Natural killer cell (primary cell): Measurements from ENCODE around the gene PLCD1. TPM values are rescaled to one million over a fixed set of nuclear protein-coding genes. Genes with fewer than 3 reads are reported as not detected.
A peak's percentile ranks its signal among the peaks of the same experiment; 100 is the strongest.
"Not testable (repeated sequence)": the region's sequence is repeated elsewhere in the genome, so short reads cannot be mapped to it uniquely, and the experiment has no call there.

Experiments
- ATAC-seq, 3 donors: fragments of 150-1000 bp in 2 of 3; fragments of 200-7000 bp in 1 of 3; cut with Tn5 transposase; 1 replicate in 1 of 3; 2 replicates in 2 of 3; pipeline ENCODE4 v1.10.0; 2021; ENCODE audit warnings: mild to moderate bottlenecking in 2 of 3, moderate library complexity in 2 of 3
- DNase-seq, 2 donors: peaks; one replicate each; pipeline versions ENCODE4 v3.0.0 to v3.0.0-alpha.2; 2013 to 2021; ENCODE audit warnings: mixed read lengths in 1 of 2
- H3K27ac ChIP-seq: one replicate; pipeline ENCODE4 v1.5.1; 2013; ENCODE audit warnings: mild to moderate bottlenecking, low read length
- H3K27me3 ChIP-seq: one replicate; pipeline ENCODE4 v1.6.1; 2013; ENCODE audit warnings: low read length; ENCODE audit not compliant: control insufficient read depth, insufficient read depth
- H3K36me3 ChIP-seq: one replicate; pipeline ENCODE4 v1.6.1; 2013; ENCODE audit warnings: low read length; ENCODE audit not compliant: control insufficient read depth, insufficient read depth
- H3K4me1 ChIP-seq: one replicate; pipeline ENCODE4 v1.6.1; 2013; ENCODE audit warnings: low read length; ENCODE audit not compliant: control insufficient read depth, insufficient read depth
- H3K4me3 ChIP-seq: one replicate; pipeline ENCODE4 v1.5.1; 2013; ENCODE audit warnings: low read length
- H3K9me3 ChIP-seq: one replicate; pipeline ENCODE4 v1.6.1; 2013; ENCODE audit warnings: low read length; ENCODE audit not compliant: control insufficient read depth, insufficient read depth
- H3K27ac Mint-ChIP-seq, 2 donors: one replicate each; pipeline ENCODE4 v1.8.0; 2022; ENCODE audit warnings: mild to moderate bottlenecking in 2 of 2, mixed read lengths in 2 of 2, moderate library complexity in 1 of 2
- H3K27me3 Mint-ChIP-seq, 2 donors: one replicate each; pipeline ENCODE4 v1.8.0; 2022; ENCODE audit warnings: low read depth in 2 of 2, mixed read lengths in 2 of 2
- H3K36me3 Mint-ChIP-seq: one replicate; pipeline ENCODE4 v1.8.0; 2022; ENCODE audit warnings: mixed read lengths
- H3K4me1 Mint-ChIP-seq, 2 donors: one replicate each; pipeline ENCODE4 v1.8.0; 2022; ENCODE audit warnings: mixed read lengths in 2 of 2
- H3K4me3 Mint-ChIP-seq: one replicate; pipeline ENCODE4 v1.8.0; 2022; ENCODE audit warnings: mild to moderate bottlenecking, moderate library complexity, mixed read lengths
- H3K9me3 Mint-ChIP-seq, 2 donors: one replicate each; pipeline ENCODE4 v1.8.0; 2022; ENCODE audit warnings: mixed read lengths in 2 of 2
- CTCF ChIP-seq: fragments of 200-600 bp; IDR thresholded peaks from one replicate; pipeline ENCODE4 v1.8.0; 2022; ENCODE audit warnings: antibody characterized with exemption
- WGBS: methylation state at CpG from one replicate; pipeline ENCODE4 v1.1.7; 2013; ENCODE audit warnings: missing lambda C conversion rate; ENCODE audit not compliant: insufficient coverage; 5-methylcytosine and 5-hydroxymethylcytosine counted together
- intact Hi-C: fragments of 100-400 bp; cut with micrococcal nuclease; formaldehyde crosslinking; loops from one replicate; pipeline ENCODE4 v1.14.2; 2022
- total RNA-seq, 4 donors: library from RNA; stranded (reverse); fragments of 120-200 nt in 1 of 4; gene quantifications; one replicate each; pipeline versions ENCODE4 v1.2.3 to v1.2.4, GENCODE V29; 2013 to 2022

The PLCD1 gene
- total RNA-seq, 3 donors from 2014 or later (not counting 1 experiment from before 2014, with no cell fraction given), result 27.7 to 38.1 (median 29.4) TPM

- no peak for TF ChIP-seq CTCF
- Histone ChIP-seq H3K36me3 (no peaks in the 10 kb centered on the region), H3K27me3 (no peaks in the 10 kb centered on the region), H3K9me3 (no peaks in the 10 kb centered on the region), H3K4me3 (no peak overlapping the region), H3K4me1 (peaks cover 1% of the 10 kb centered on the region), H3K27ac (no peak overlapping the region)
- WGBS, result 85% methylated on average over 4 of the region's 8 CpGs
- Mint-ChIP-seq H3K27ac (no peak overlapping the region), H3K4me1 (peaks cover 0 to 2% of the 10 kb centered on the region in 2 donors), H3K4me3 (no peak overlapping the region), H3K9me3 (no peaks in the 10 kb centered on the region), H3K27me3 (no peaks in the 10 kb centered on the region), H3K36me3 (no peaks in the 10 kb centered on the region)
- DNase-seq (no peak), ATAC-seq (peak in 1 of 3 donors; percentile 64)
- intact Hi-C loops, result no loop called here
Measured at GRCh38 chr3:37979541-37980461, 49.6 kb downstream of the PLCD1 start.

- H3K9me3 Mint-ChIP-seq, result no peaks in the 10 kb centered on the region
- peak; percentile 57 to 86 for DNase-seq
- no peaks in the 10 kb centered on the region for H3K27me3 Mint-ChIP-seq
- Histone ChIP-seq H3K4me3 (no peak overlapping the region), H3K4me1 (peaks cover 5% of the 10 kb centered on the region), H3K9me3 (no peaks in the 10 kb centered on the region), H3K27me3 (no peaks in the 10 kb centered on the region), H3K36me3 (no peaks in the 10 kb centered on the region), H3K27ac (no peak overlapping the region)
- no peak overlapping the region for H3K27ac Mint-ChIP-seq
- ATAC-seq, result peak; percentile 89 to 99 (median 99)
- H3K4me1 Mint-ChIP-seq, result peaks cover 0 to 6% of the 10 kb centered on the region in 2 donors
- H3K4me3 Mint-ChIP-seq, result no peak overlapping the region
- peak; percentile 85 for TF ChIP-seq CTCF
- intact Hi-C loops, result loop anchor here (1.0 to 2.0 kb wide), 3 partner anchors 29 to 506 kb away; no protein-coding TSS in a partner anchor
- H3K36me3 Mint-ChIP-seq, result no peaks in the 10 kb centered on the region
- WGBS, result 80% methylated on average over 9 of the region's 9 CpGs
Measured at GRCh38 chr3:37974121-37975083, 55.0 kb downstream of the PLCD1 start.

- Histone ChIP-seq H3K4me3 (no peak overlapping the region), H3K4me1 (peaks cover 5% of the 10 kb centered on the region), H3K27me3 (no peaks in the 10 kb centered on the region), H3K36me3 (no peaks in the 10 kb centered on the region), H3K27ac (no peak overlapping the region), H3K9me3 (no peaks in the 10 kb centered on the region)
- Mint-ChIP-seq H3K27me3 (peaks cover 0 to under 1% of the 10 kb centered on the region in 2 donors), H3K36me3 (no peaks in the 10 kb centered on the region), H3K27ac (no peak overlapping the region), H3K4me1 (peaks cover 0 to 6% of the 10 kb centered on the region in 2 donors), H3K4me3 (no peak overlapping the region), H3K9me3 (no peaks in the 10 kb centered on the region)
- WGBS, result 92% methylated on average over 12 of the region's 12 CpGs
- intact Hi-C loops, result loop anchor here (1.0 to 2.0 kb wide), 3 partner anchors 30 to 507 kb away; no protein-coding TSS in a partner anchor
- DNase-seq, result no peak
- no peak for TF ChIP-seq CTCF
- no peak for ATAC-seq
Measured at GRCh38 chr3:37973246-37974054, 56.0 kb downstream of the PLCD1 start.

- DNase-seq, intact Hi-C loops, ATAC-seq, H3K27ac ChIP-seq, H3K4me1 Mint-ChIP-seq, H3K9me3 ChIP-seq, H3K4me3 Mint-ChIP-seq, H3K4me3 ChIP-seq, H3K36me3 Mint-ChIP-seq, H3K4me1 ChIP-seq, H3K36me3 ChIP-seq, H3K27me3 ChIP-seq, H3K9me3 Mint-ChIP-seq, H3K27ac Mint-ChIP-seq, H3K27me3 Mint-ChIP-seq: not testable (repeated sequence)
- WGBS, result 95% methylated on average over 8 of the region's 8 CpGs
Measured at GRCh38 chr3:37972056-37972455, 57.4 kb downstream of the PLCD1 start.
